Liver (tissue), 9 donors: ENCODE results near the gene PIMREG. TPM values are rescaled to one million over a fixed set of nuclear protein-coding genes. Genes with fewer than 3 reads are reported as not detected.
"Not testable (repeated sequence)": the region's sequence is repeated elsewhere in the genome, so short reads cannot be mapped to it uniquely, and the experiment has no call there.

Source experiments
- DNase-seq: peaks from one replicate; pipeline ENCODE4 v3.0.0-alpha.2; 2017; ENCODE audit warnings: low spot score
- H3K27ac ChIP-seq, 2 donors: one replicate each; pipeline ENCODE4 v1.7.0; 2013; ENCODE audit warnings: inconsistent platforms in 2 of 2, low read length in 2 of 2, control low read depth in 1 of 2, low read depth in 1 of 2, mild to moderate bottlenecking in 1 of 2
- H3K27me3 ChIP-seq, 4 donors: one replicate each; pipeline versions ENCODE4 v1.6.1 to v1.7.0; 2013; ENCODE audit warnings: low read length in 3 of 4, inconsistent platforms in 1 of 4, mild to moderate bottlenecking in 1 of 4, moderate library complexity in 1 of 4; ENCODE audit not compliant: control insufficient read depth in 4 of 4, insufficient read depth in 4 of 4
- H3K36me3 ChIP-seq, 4 donors: one replicate each; pipeline versions ENCODE4 v1.6.1 to v1.7.0; 2013; ENCODE audit warnings: low read length in 3 of 4, mild to moderate bottlenecking in 3 of 4, low read depth in 1 of 4, moderate library complexity in 1 of 4; ENCODE audit not compliant: control insufficient read depth in 4 of 4, insufficient read depth in 3 of 4
- H3K4me1 ChIP-seq, 4 donors: one replicate each; pipeline versions ENCODE4 v1.6.1 to v1.7.0; 2013; ENCODE audit warnings: low read length in 3 of 4, mild to moderate bottlenecking in 3 of 4, moderate library complexity in 1 of 4; ENCODE audit not compliant: control insufficient read depth in 4 of 4, insufficient read depth in 4 of 4
- H3K4me3 ChIP-seq, 3 donors: one replicate each; pipeline versions ENCODE4 v1.6.1 to v1.7.0; 2013; ENCODE audit warnings: low read length in 3 of 3, control low read depth in 1 of 3, low read depth in 1 of 3, mild to moderate bottlenecking in 1 of 3
- H3K9ac ChIP-seq, 2 donors: one replicate each; pipeline ENCODE4 v1.7.0; 2013; ENCODE audit warnings: low read length in 2 of 2, mild to moderate bottlenecking in 2 of 2, moderate library complexity in 2 of 2, control low read depth in 1 of 2, low read depth in 1 of 2
- H3K9me3 ChIP-seq, 4 donors: one replicate each; pipeline versions ENCODE4 v1.6.1 to v1.7.0; 2013; ENCODE audit warnings: low read length in 3 of 4; ENCODE audit not compliant: control insufficient read depth in 4 of 4
- EGR1 ChIP-seq, 2 donors: IDR thresholded peaks; 2 replicates each; pipeline ENCODE4 v1.6.1; 2016 to 2018; ENCODE audit warnings: antibody characterized with exemption in 2 of 2, low read depth in 2 of 2
- FOXA1 ChIP-seq: IDR thresholded peaks from 2 replicates; pipeline ENCODE4 v1.6.1; 2016; ENCODE audit warnings: antibody characterized with exemption
- FOXA2 ChIP-seq: IDR thresholded peaks from 2 replicates; pipeline ENCODE4 v1.6.1; 2016; ENCODE audit warnings: antibody characterized with exemption
- GABPA ChIP-seq, 2 donors: IDR thresholded peaks in 1 of 2; conservative IDR thresholded peaks in 1 of 2; 2 replicates each; pipeline ENCODE4 v1.6.1; 2016; ENCODE audit warnings: antibody characterized with exemption in 2 of 2, mild to moderate bottlenecking in 1 of 2, moderate library complexity in 1 of 2
- HNF4A ChIP-seq, 2 donors: conservative IDR thresholded peaks; 2 replicates each; pipeline ENCODE4 v1.6.1; 2016; ENCODE audit warnings: antibody characterized with exemption in 2 of 2, mild to moderate bottlenecking in 2 of 2
- HNF4G ChIP-seq: IDR thresholded peaks from 2 replicates; pipeline ENCODE4 v1.6.1; 2016; ENCODE audit warnings: antibody characterized with exemption
- NR2F2 ChIP-seq: IDR thresholded peaks from 2 replicates; pipeline ENCODE4 v1.6.1; 2016; ENCODE audit warnings: antibody characterized with exemption
- RAD21 ChIP-seq, 2 donors: IDR thresholded peaks; 2 replicates each; pipeline ENCODE4 v1.6.1; 2016; ENCODE audit warnings: antibody characterized with exemption in 2 of 2, mild to moderate bottlenecking in 2 of 2
- RXRA ChIP-seq, 2 donors: IDR thresholded peaks; 2 replicates each; pipeline ENCODE4 v1.6.1; 2017 to 2018; ENCODE audit warnings: antibody characterized with exemption in 2 of 2, mild to moderate bottlenecking in 1 of 2
- SP1 ChIP-seq: IDR thresholded peaks from 2 replicates; pipeline ENCODE4 v1.6.1; 2018; ENCODE audit warnings: antibody characterized with exemption, mild to moderate bottlenecking
- YY1 ChIP-seq: IDR thresholded peaks from 2 replicates; pipeline ENCODE4 v1.6.1; 2016; ENCODE audit warnings: antibody characterized with exemption, mild to moderate bottlenecking
- WGBS: extraction: QIAGEN DNeasy Blood & Tissue Kit; methylation state at CpG from one replicate; pipeline ENCODE4 v1.1.7; 2013; 5-methylcytosine and 5-hydroxymethylcytosine counted together
- polyA plus RNA-seq, 2 donors: library from polyadenylated mRNA; stranded (reverse) in 1 of 2; unstranded in 1 of 2; fragments of 200-250 nt in 1 of 2; fragments of >200 nt in 1 of 2; fragmentation: Nextera tagmentation in 1 of 2; extraction: Ambion mirVana in 1 of 2; gene quantifications; one replicate each; pipeline versions ENCODE4 v1.2.1 to v1.2.3, GENCODE V29; 2013 to 2015
- total RNA-seq, 2 donors: library from RNA; depleted of rRNA; stranded (reverse); fragments of >200 nt; gene quantifications; one replicate each; pipeline ENCODE4 v1.2.3, GENCODE V29; 2014
- TF ChIP-seq, protein P1 (sequence below): IDR thresholded peaks from 2 replicates; pipeline ENCODE4 v1.6.1; 2016; ENCODE audit warnings: antibody characterized with exemption
- TF ChIP-seq, protein P2 (sequence below): fragments of 150-350 bp; IDR thresholded peaks from 2 replicates; pipeline ENCODE4 v1.5.1; 2017; ENCODE audit warnings: improper control_type of control experiment, low read depth, low read length; ENCODE audit not compliant: missing input control
- donor health status: healthy.
- donor health status: healthy.
- donor health status: healthy.
- donor health status: healthy.
- donor health status: healthy.

The PIMREG gene
- total and polyA plus RNA-seq, 4 donors = 0.10 to 5.2 (median 0.75) TPM; not detected in 1

DNA sequence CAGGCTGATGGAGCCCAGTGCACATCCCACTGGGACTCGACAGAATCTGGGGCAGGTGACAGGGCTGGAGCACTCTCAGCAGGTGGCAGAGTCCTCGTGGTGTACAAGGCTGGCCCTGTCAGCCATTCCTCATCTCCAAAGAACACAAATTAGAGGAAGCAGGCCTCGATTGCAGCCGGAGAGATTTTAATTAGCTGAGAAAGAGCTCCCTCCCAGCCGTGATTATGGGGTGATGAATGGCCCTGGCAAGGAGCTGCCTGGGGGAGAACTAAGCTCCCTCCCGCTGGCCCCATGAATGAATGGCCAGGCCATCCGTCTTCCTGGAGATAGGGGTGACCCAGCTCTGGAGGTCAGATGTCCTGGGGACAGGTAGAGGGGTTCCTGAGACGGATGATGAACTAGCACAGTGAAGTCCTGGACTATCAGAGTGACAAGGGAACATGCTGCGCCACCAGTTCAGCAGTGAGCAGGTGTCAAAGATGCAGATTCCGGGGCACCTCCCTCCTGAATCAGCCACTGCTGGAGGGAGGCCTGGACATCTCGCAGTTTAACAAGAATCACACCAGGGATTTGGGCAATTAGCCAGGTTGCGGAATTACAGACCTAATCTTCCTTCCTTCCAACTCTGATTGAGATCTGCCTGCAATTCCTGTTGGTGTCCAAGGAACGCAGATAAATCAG lies 35.5 kb downstream of the PIMREG start:
- no peaks in the 10 kb centered on the region for H3K27me3 ChIP-seq
- no peak overlapping the region for H3K27ac ChIP-seq
- 67% methylated on average over 13 of the region's 13 CpGs for WGBS
- no peak for DNase-seq
- no peak overlapping the region for H3K9ac ChIP-seq
- no peaks in the 10 kb centered on the region for H3K9me3 ChIP-seq
- H3K4me1 ChIP-seq = no peaks in the 10 kb centered on the region
- TF ChIP-seq YY1 (no peak), SP1 (no peak), RXRA (IDR thresholded peaks at IDR 0.05) (no peak)
- TF ChIP-seq, protein P1, sequence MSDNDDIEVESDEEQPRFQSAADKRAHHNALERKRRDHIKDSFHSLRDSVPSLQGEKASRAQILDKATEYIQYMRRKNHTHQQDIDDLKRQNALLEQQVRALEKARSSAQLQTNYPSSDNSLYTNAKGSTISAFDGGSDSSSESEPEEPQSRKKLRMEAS = no peak
- TF ChIP-seq, protein P2, sequence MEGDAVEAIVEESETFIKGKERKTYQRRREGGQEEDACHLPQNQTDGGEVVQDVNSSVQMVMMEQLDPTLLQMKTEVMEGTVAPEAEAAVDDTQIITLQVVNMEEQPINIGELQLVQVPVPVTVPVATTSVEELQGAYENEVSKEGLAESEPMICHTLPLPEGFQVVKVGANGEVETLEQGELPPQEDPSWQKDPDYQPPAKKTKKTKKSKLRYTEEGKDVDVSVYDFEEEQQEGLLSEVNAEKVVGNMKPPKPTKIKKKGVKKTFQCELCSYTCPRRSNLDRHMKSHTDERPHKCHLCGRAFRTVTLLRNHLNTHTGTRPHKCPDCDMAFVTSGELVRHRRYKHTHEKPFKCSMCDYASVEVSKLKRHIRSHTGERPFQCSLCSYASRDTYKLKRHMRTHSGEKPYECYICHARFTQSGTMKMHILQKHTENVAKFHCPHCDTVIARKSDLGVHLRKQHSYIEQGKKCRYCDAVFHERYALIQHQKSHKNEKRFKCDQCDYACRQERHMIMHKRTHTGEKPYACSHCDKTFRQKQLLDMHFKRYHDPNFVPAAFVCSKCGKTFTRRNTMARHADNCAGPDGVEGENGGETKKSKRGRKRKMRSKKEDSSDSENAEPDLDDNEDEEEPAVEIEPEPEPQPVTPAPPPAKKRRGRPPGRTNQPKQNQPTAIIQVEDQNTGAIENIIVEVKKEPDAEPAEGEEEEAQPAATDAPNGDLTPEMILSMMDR = no peak
- H3K36me3 ChIP-seq = no peaks in the 10 kb centered on the region
- no peak overlapping the region for H3K4me3 ChIP-seq

DNA sequence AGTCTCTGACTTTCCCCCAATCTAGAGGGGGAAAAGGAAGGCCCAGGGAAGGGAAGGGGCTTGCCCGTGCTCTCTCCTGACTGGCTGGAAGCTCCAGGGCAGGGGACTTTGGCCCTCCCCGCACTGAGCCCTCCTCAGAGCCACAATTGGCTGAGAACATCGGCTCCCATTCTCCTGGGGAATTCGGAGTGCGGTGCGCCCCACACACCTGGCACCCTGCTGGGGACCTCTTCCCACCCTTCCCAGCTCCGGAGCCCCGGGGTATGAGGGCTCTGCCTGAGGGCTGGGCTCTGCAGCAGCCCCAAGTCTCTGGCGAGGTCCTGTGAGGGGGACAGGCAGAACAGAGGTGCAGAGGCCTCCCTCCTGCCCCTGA lies 36.0 kb downstream of the PIMREG start:
- Histone ChIP-seq H3K9me3 (no peaks in the 10 kb centered on the region), H3K4me1 (no peaks in the 10 kb centered on the region), H3K36me3 (no peaks in the 10 kb centered on the region), H3K27ac (no peak overlapping the region), H3K27me3 (no peaks in the 10 kb centered on the region), H3K9ac (no peak overlapping the region), H3K4me3 (no peak overlapping the region)
- no peak for DNase-seq
- TF ChIP-seq HNF4G (no peak), EGR1 (IDR thresholded peaks at IDR 0.05; ENCODE audit: low read depth in 2 of 2) (no peak), FOXA1 (no peak), GABPA (IDR thresholded peaks at IDR 0.05 in 1 of 2, conservative IDR thresholded peaks at IDR 0.05 in 1 of 2) (no peak), RAD21 (IDR thresholded peaks at IDR 0.05) (no peak), YY1 (no peak), RXRA (IDR thresholded peaks at IDR 0.05) (no peak), HNF4A (conservative IDR thresholded peaks at IDR 0.05) (no peak)
- WGBS = 56% methylated on average over 9 of the region's 9 CpGs

DNA sequence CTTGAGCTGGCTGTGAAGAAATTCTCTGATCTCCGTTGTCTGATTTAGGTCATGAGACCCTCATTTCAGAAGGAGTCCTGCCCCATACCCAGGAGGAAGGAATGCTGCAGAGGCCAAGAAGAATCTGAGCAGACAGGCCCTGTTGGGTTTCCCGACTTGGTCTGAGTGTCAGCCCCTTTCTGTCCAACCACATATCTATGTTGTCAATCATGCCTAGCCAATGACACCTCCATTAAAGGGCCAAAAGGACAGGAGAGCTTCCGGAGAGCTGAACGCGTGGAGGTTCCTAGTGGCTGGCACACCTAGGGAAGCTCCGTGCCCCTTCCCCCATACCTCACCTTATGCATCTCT lies 37.8 kb downstream of the PIMREG start:
- 92% methylated on average over 6 of the region's 6 CpGs for WGBS
- no peak for DNase-seq
- H3K4me1 ChIP-seq = no peaks in the 10 kb centered on the region

DNA sequence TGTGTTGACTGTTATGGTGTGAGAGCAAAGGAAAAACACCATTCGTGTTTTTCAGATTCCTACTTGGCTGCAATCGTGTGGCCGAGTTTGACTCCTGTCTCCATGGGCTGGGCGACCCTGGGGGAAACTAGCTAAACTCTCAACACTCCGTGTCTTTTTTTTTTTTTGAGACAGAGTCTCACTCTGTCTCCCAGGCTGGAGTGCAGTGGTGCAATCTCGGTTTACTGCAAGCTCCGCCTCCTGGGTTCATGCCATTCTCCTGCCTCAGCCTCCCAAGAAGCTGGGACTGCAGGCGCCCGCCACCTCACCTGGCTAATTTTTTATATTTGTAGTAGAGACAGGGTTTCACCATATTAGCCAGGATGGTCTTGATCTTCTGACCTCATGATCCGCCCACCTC lies 38.5 kb downstream of the PIMREG start:
- not testable (repeated sequence) for H3K4me3 ChIP-seq, H3K4me1 ChIP-seq, H3K36me3 ChIP-seq, DNase-seq, H3K9ac ChIP-seq, H3K27ac ChIP-seq, H3K9me3 ChIP-seq, H3K27me3 ChIP-seq
- 81% methylated on average over 10 of the region's 10 CpGs for WGBS

More for the DNA sequence above, 37.8 kb downstream of the PIMREG start:
- no peak overlapping the region for H3K9ac ChIP-seq
- H3K9me3 ChIP-seq = no peaks in the 10 kb centered on the region
- H3K27ac ChIP-seq = no peak overlapping the region
- H3K4me3 ChIP-seq = no peak overlapping the region
- TF ChIP-seq NR2F2 (no peak), FOXA2 (no peak)
- H3K27me3 ChIP-seq = no peaks in the 10 kb centered on the region
- H3K36me3 ChIP-seq = no peaks in the 10 kb centered on the region
